ENCODE results near the gene COPA. TPM values are rescaled to one million over a fixed set of nuclear protein-coding genes. Genes with fewer than 3 reads are reported as not detected.
A peak's percentile ranks its signal among the peaks of the same experiment; 100 is the strongest.

The COPA gene
- polyA plus RNA-seq, 3 donors: 76.7 to 199 (median 195) TPM

DNA sequence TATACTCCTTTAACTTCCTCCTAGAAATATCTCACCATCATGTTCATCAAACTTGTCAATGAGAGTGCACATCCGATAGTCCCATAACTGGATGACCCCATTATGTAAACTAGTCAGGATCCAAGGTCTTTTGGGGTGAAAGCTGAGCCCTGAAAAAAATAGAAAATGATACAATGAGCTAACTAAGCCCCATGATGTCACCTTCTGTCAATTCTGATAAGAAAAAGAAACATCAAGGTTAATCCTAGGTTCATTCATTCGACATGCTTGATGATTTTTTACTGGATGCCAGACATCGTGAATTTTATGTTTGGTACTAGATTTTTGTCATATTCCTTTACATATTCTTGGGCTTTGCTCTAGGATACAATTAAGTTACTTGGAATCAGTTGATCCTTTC lies 2.9 kb downstream of the COPA start:
- peaks cover 20 to 44% of the 10 kb centered on the region in 2 donors for H3K36me3 ChIP-seq (replicated peaks in 1 of 2; ENCODE audit: control insufficient read depth in 1 of 2, insufficient read depth in 2 of 2, low read length in 2 of 2)
- H3K9ac ChIP-seq (ENCODE audit: insufficient read depth, low read length, poor library complexity, severe bottlenecking): no peak overlapping the region
- H3K4me3 ChIP-seq (replicated peaks in 1 of 3; ENCODE audit: low read depth in 2 of 3, low read length in 3 of 3): peak overlapping the region in 1 of 3 experiments; percentile 89
- H4K20me1 ChIP-seq (ENCODE audit: insufficient read depth, low read length): peaks cover 25% of the 10 kb centered on the region
- peaks cover 92% of the 10 kb centered on the region for H3K79me2 ChIP-seq (ENCODE audit: insufficient read depth, low read length)
- no peak overlapping the region for H3K4me2 ChIP-seq (replicated peaks; ENCODE audit: extremely low read depth, low read length, poor library complexity, severe bottlenecking)
- H3K27me3 ChIP-seq (ENCODE audit: control insufficient read depth in 2 of 2, insufficient read depth in 2 of 2, low read length in 2 of 2): no peaks in the 10 kb centered on the region
- DNase-seq: no peak
- H3K36me3 Mint-ChIP-seq: peaks cover 39 to 52% of the 10 kb centered on the region in 2 donors
- peaks cover 57 to 70% of the 10 kb centered on the region in 2 donors for H3K4me1 ChIP-seq (ENCODE audit: control insufficient read depth in 1 of 2, insufficient read depth in 2 of 2, low read length in 2 of 2)
- H3K27ac ChIP-seq (ENCODE audit: low read depth in 1 of 2, low read length in 2 of 2): peak overlapping the region in 1 of 2 donors; percentile 80
- peak overlapping the region in 6 of 7 donors; percentile 81 to 100 (median 94) for H3K27ac Mint-ChIP-seq
- intact Hi-C loops (cut with micrococcal nuclease): loop anchor here (5.0 to 10.0 kb wide), 3 partner anchors 53 to 415 kb away; partner anchors contain the start of genes PEX19 (in 2 of the 2) and TAGLN2 (in 1 of the 2)
- H3K27me3 Mint-ChIP-seq (ENCODE audit: low read depth in 3 of 3): peaks cover 0 to 3% (median 0%) of the 10 kb centered on the region in 3 donors
- no peaks in the 10 kb centered on the region for H3K9me3 ChIP-seq (replicated peaks in 1 of 2; ENCODE audit: control insufficient read depth in 1 of 2, insufficient read depth in 1 of 2, low read length in 2 of 2)
- H3K4me1 Mint-ChIP-seq: peaks cover 61% of the 10 kb centered on the region
- H2AFZ ChIP-seq (ENCODE audit: insufficient read depth, low read depth, low read length, poor library complexity, severe bottlenecking): no peak overlapping the region
- H3K4me3 Mint-ChIP-seq: no peak overlapping the region
- WGBS (ENCODE audit: insufficient coverage): no CpG with 5 or more reads among the region's 3 CpGs
- TF ChIP-seq, protein P1, sequence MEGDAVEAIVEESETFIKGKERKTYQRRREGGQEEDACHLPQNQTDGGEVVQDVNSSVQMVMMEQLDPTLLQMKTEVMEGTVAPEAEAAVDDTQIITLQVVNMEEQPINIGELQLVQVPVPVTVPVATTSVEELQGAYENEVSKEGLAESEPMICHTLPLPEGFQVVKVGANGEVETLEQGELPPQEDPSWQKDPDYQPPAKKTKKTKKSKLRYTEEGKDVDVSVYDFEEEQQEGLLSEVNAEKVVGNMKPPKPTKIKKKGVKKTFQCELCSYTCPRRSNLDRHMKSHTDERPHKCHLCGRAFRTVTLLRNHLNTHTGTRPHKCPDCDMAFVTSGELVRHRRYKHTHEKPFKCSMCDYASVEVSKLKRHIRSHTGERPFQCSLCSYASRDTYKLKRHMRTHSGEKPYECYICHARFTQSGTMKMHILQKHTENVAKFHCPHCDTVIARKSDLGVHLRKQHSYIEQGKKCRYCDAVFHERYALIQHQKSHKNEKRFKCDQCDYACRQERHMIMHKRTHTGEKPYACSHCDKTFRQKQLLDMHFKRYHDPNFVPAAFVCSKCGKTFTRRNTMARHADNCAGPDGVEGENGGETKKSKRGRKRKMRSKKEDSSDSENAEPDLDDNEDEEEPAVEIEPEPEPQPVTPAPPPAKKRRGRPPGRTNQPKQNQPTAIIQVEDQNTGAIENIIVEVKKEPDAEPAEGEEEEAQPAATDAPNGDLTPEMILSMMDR (IDR thresholded peaks at IDR 0.05): no peak
- no peaks in the 10 kb centered on the region for H3K9me3 Mint-ChIP-seq

DNA sequence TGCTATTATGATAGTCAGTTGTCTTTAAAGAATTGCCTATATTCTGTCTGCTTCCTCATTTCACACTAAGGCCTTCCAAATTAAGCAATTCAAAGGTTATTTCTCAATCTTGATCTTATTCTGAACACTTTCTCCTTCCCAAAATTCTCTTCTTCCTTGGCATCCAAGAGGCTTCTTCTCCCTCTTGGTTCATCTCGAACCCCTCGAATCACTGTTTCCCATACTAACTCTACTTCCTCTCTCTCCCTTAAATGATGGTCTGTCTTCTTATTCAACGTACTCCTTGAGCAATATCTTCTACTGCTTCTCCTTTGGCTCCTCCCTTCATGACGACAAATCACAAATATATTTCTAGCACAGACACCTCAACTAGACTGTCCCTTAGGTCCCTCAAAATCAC lies 4.5 kb downstream of the COPA start:
- intact Hi-C loops (cut with micrococcal nuclease): loop anchor here in 1 of 2 donors (5.0 kb wide), 1 partner anchor 39 kb away; no protein-coding TSS in a partner anchor
- Histone ChIP-seq H3K4me1 (ENCODE audit: control insufficient read depth in 1 of 2, insufficient read depth in 2 of 2, low read length in 2 of 2) (peaks cover 44 to 54% of the 10 kb centered on the region in 2 donors), H3K4me2 (replicated peaks; ENCODE audit: extremely low read depth, low read length, poor library complexity, severe bottlenecking) (peak overlapping the region; percentile 40), H3K27ac (ENCODE audit: low read depth in 1 of 2, low read length in 2 of 2) (peak overlapping the region in 1 of 2 donors; percentile 80), H3K9ac (ENCODE audit: insufficient read depth, low read length, poor library complexity, severe bottlenecking) (no peak overlapping the region), H2AFZ (ENCODE audit: insufficient read depth, low read depth, low read length, poor library complexity, severe bottlenecking) (no peak overlapping the region), H3K79me2 (ENCODE audit: insufficient read depth, low read length) (peaks cover 84% of the 10 kb centered on the region), H3K9me3 (replicated peaks in 1 of 2; ENCODE audit: control insufficient read depth in 1 of 2, insufficient read depth in 1 of 2, low read length in 2 of 2) (no peaks in the 10 kb centered on the region), H4K20me1 (ENCODE audit: insufficient read depth, low read length) (peaks cover 40% of the 10 kb centered on the region), H3K4me3 (replicated peaks in 1 of 3; ENCODE audit: low read depth in 2 of 3, low read length in 3 of 3) (peak overlapping the region in 1 of 3 experiments; percentile 89), H3K36me3 (replicated peaks in 1 of 2; ENCODE audit: control insufficient read depth in 1 of 2, insufficient read depth in 2 of 2, low read length in 2 of 2) (peaks cover 35 to 53% of the 10 kb centered on the region in 2 donors), H3K27me3 (ENCODE audit: control insufficient read depth in 2 of 2, insufficient read depth in 2 of 2, low read length in 2 of 2) (no peaks in the 10 kb centered on the region)
- WGBS (ENCODE audit: insufficient coverage): 2% methylated on average over 4 of the region's 4 CpGs
- Mint-ChIP-seq H3K27ac (peak overlapping the region; percentile 90 to 100 (median 95)), H3K27me3 (ENCODE audit: low read depth in 3 of 3) (peaks cover 0 to 3% (median 0%) of the 10 kb centered on the region in 3 donors), H3K36me3 (peaks cover 41 to 55% of the 10 kb centered on the region in 2 donors), H3K4me1 (peaks cover 49% of the 10 kb centered on the region), H3K9me3 (no peaks in the 10 kb centered on the region), H3K4me3 (peak overlapping the region; percentile 32 to 49)
- TF ChIP-seq, protein P1 (IDR thresholded peaks at IDR 0.05): no peak
- DNase-seq: peak; percentile 71 to 80 (median 79)
